Endothelial cell of umbilical vein (primary cell): ENCODE data around the gene PITPNM1. TPM values are rescaled to one million over a fixed set of nuclear protein-coding genes. Genes with fewer than 3 reads are reported as not detected.

Experiments
- BruUV-seq: library from RNA; stranded (reverse); fragments of 400-500 nt; replicated peaks from 2 replicates; lab custom pipeline; 2021; lab: Mats Ljungman, UMichigan
- CTCF ChIA-PET: fragments of 300-600, 350-600 bp; sonication (Branson Sonifier 250); formaldehyde crosslinking; loops from one replicate; lab custom pipeline; 2021; ENCODE audit warnings: antibody characterized with exemption, inconsistent platforms; lab: Charles Lee
- POLR2A ChIA-PET: fragments of 300-600, 350-600 bp; sonication (Branson Sonifier 250); formaldehyde crosslinking; loops from one replicate; lab custom pipeline; 2021; ENCODE audit warnings: antibody characterized with exemption, inconsistent platforms; lab: Charles Lee
- DNase-seq: peaks from one replicate; pipeline ENCODE4 v3.0.0-alpha.2; 2011; ENCODE audit warnings: low read depth, low spot score
- FAIRE-seq: peaks from 2 replicates; lab custom pipeline; 2011; peaks lifted over from hg19 to GRCh38; lab: Jason Lieb, UNC
- H2AFZ ChIP-seq: 2 replicates; pipeline ENCODE4 v1.6.0; 2012; ENCODE audit warnings: low read depth, low read length, control low read depth, inconsistent platforms
- H3K27ac ChIP-seq: 2 replicates; pipeline ENCODE4 v1.5.1; 2011; ENCODE audit warnings: low read depth, mild to moderate bottlenecking, control low read depth, low read length, moderate library complexity; ENCODE audit not compliant: insufficient read depth
- H3K27me3 ChIP-seq, 2 experiments: 2 replicates each; pipeline versions ENCODE4 v1.6.0 to v1.6.1; 2011; ENCODE audit warnings: low read length in 2 of 2, mixed read lengths in 1 of 2; ENCODE audit not compliant: control insufficient read depth in 2 of 2, insufficient read depth in 2 of 2
- H3K36me3 ChIP-seq, 2 experiments: 2 replicates in 1 of 2; 3 replicates in 1 of 2; pipeline ENCODE4 v1.5.1; 2011; ENCODE audit warnings: low read length in 2 of 2, mild to moderate bottlenecking in 1 of 2, moderate library complexity in 1 of 2; ENCODE audit not compliant: control insufficient read depth in 2 of 2, insufficient read depth in 2 of 2; ENCODE audit errors: extremely low read depth in 1 of 2
- H3K4me1 ChIP-seq: 3 replicates; pipeline ENCODE4 v1.5.1; 2011; ENCODE audit warnings: mild to moderate bottlenecking, low read length; ENCODE audit not compliant: control insufficient read depth, insufficient read depth; ENCODE audit errors: extremely low read depth
- H3K4me2 ChIP-seq: 2 replicates; pipeline ENCODE4 v1.6.1; 2011; ENCODE audit warnings: low read length, control low read depth, mixed read lengths; ENCODE audit not compliant: insufficient read depth
- H3K4me3 ChIP-seq, 3 experiments: fragments of 200-600 bp in 1 of 3; sonication (generic), shearing (Covaris generic) in 1 of 3; replicated peaks in 1 of 3; 2 replicates each; pipeline ENCODE4 v1.5.1; 2011 to 2016; ENCODE audit warnings: control low read depth in 3 of 3, low read length in 3 of 3, mild to moderate bottlenecking in 2 of 3, inconsistent platforms in 1 of 3, low read depth in 1 of 3, moderate library complexity in 1 of 3; ENCODE audit not compliant: insufficient read depth in 1 of 3
- H3K79me2 ChIP-seq: 2 replicates; pipeline ENCODE4 v1.6.0; 2012; ENCODE audit warnings: low read length, inconsistent platforms; ENCODE audit not compliant: control insufficient read depth, insufficient read depth
- H3K9ac ChIP-seq: replicated peaks from 2 replicates; pipeline ENCODE3; 2011; ENCODE audit warnings: low read length, control low read depth; ENCODE audit not compliant: insufficient read depth; ENCODE audit errors: extremely low read depth
- H3K9me1 ChIP-seq: replicated peaks from 3 replicates; pipeline ENCODE4 v1.6.0; 2011; ENCODE audit warnings: mild to moderate bottlenecking, low read length; ENCODE audit not compliant: control insufficient read depth, insufficient read depth; ENCODE audit errors: extremely low read depth
- H3K9me3 ChIP-seq: replicated peaks from 2 replicates; pipeline ENCODE4 v1.5.1; 2012; ENCODE audit warnings: low read length, inconsistent platforms; ENCODE audit not compliant: control insufficient read depth, insufficient read depth
- H4K20me1 ChIP-seq: replicated peaks from 2 replicates; pipeline ENCODE3; 2011; ENCODE audit warnings: mild to moderate bottlenecking, low read length; ENCODE audit not compliant: control insufficient read depth, insufficient read depth; ENCODE audit errors: extremely low read depth
- FOS ChIP-seq: IDR thresholded peaks from 2 replicates; pipeline ENCODE4 v1.6.1; 2011; ENCODE audit warnings: mild to moderate bottlenecking, low read length, moderate library complexity, borderline replicate concordance; ENCODE audit not compliant: insufficient read depth
- GATA2 ChIP-seq: IDR thresholded peaks from 2 replicates; pipeline ENCODE4 v1.7.0; 2011; ENCODE audit warnings: low read depth, mild to moderate bottlenecking, moderate library complexity, mixed read lengths, low read length; ENCODE audit not compliant: insufficient read length, insufficient read depth
- JUN ChIP-seq: IDR thresholded peaks from 2 replicates; pipeline ENCODE4 v1.6.1; 2011; ENCODE audit warnings: borderline replicate concordance, low read depth; ENCODE audit not compliant: insufficient read length, insufficient read depth
- MYC ChIP-seq: IDR thresholded peaks from one replicate; pipeline ENCODE4 v1.6.1; 2011; ENCODE audit warnings: mild to moderate bottlenecking, low read depth, low read length
- POLR2A ChIP-seq: IDR thresholded peaks from 2 replicates; pipeline ENCODE4 v1.6.1; 2012; ENCODE audit warnings: low read depth, mild to moderate bottlenecking, control low read depth, low read length
- POLR2AphosphoS5 ChIP-seq: IDR thresholded peaks from 2 replicates; pipeline ENCODE4 v1.6.1; 2012; ENCODE audit warnings: low read depth, mild to moderate bottlenecking, control low read depth, low read length, moderate library complexity; ENCODE audit not compliant: insufficient read depth
- dilution Hi-C: fragments of 300-500 bp; cut with MboI; formaldehyde crosslinking; loops from one replicate; pipeline ENCODE4 v1.15.0; 2019; ENCODE audit warnings: low sequenced_read_pairs; ENCODE audit not compliant: extremely low pct_ligation_motif_present
- intact Hi-C: fragments of 100-400 bp; cut with micrococcal nuclease; formaldehyde crosslinking; loops from one replicate; pipeline ENCODE4 v1.10.0; 2022
- polyA plus RNA-seq, 4 experiments: library from polyadenylated mRNA; depleted of rRNA in 3 of 4; stranded (reverse) in 3 of 4; unstranded in 1 of 4; fragments of >200 nt; gene quantifications; 2 replicates each; pipeline versions ENCODE4 v1.2.1 to v1.2.3, GENCODE V29; 2011 to 2012; ENCODE audit warnings: missing spikeins in 1 of 4
- total RNA-seq: library from RNA; stranded (reverse); gene quantifications from 2 replicates; pipeline ENCODE4 v1.2.3, GENCODE V29; 2021
- TF ChIP-seq, protein P1 (sequence below), 2 donors: IDR thresholded peaks; 1 replicate in 1 of 2; 2 replicates in 1 of 2; pipeline ENCODE4 v1.5.1; 2011; ENCODE audit warnings: low read length in 2 of 2, mild to moderate bottlenecking in 2 of 2, moderate library complexity in 2 of 2, control low read depth in 1 of 2, inconsistent platforms in 1 of 2, low read depth in 1 of 2; ENCODE audit not compliant: insufficient read depth in 1 of 2; ENCODE audit errors: extremely low read depth in 1 of 2

PITPNM1 gene
- total and polyA plus RNA-seq, 2 donors (not counting 3 experiments of a cell fraction or from before 2014, with no cell fraction given) = 16.5 to 26.4 TPM

DNA sequence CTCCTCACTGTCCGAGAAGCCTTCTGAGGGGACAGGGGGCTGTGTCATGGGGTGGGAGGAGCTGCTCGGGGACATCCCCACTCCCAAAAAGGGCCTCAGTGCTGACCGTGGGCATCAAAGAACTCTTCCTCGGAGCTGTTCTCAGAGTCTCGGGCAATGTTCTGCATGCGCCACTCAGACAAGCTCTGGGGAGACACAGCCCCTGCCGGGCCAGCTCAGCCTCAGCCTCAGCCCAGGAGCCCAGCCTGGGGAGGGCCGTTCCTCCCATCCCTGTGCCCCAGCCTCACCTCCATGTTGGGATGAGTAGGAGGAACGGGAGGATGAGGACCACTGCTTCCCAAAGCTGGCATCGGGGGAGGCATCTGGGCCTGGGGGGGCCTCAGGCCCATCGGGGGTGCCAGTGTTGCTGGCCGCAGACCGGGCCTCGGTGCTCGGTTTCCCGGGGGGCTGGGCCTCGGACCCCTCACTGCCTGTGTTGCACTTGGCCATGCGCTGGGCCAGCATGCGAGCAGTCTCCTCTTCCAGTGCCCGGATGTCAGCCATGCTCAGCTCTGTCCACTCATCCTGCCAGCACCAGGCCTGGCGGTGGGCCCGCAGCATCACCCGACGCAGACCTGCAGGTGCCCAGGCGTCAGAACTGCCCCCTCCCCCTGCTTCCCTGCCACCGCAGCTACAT lies 5.2 kb downstream of the PITPNM1 start:
- ChIA-PET POLR2A (no interaction called here), CTCF (no interaction called here)
- Histone ChIP-seq H3K27ac (no peak overlapping the region), H4K20me1 (no peaks in the 10 kb centered on the region), H3K4me1 (peaks cover 7% of the 10 kb centered on the region), H3K27me3 (no peaks in the 10 kb centered on the region), H3K4me3 (no peak overlapping the region), H3K4me2 (no peak overlapping the region), H3K79me2 (no peaks in the 10 kb centered on the region), H3K9me3 (no peaks in the 10 kb centered on the region), H2AFZ (no peak overlapping the region), H3K9ac (no peak overlapping the region), H3K36me3 (no peaks in the 10 kb centered on the region), H3K9me1 (no peaks in the 10 kb centered on the region)
- dilution Hi-C loops = no loop called here
- DNase-seq (no peak), FAIRE-seq (no peak)
- intact Hi-C loops = loop anchor here (10.0 kb wide), 1 partner anchor 235 kb away; the partner anchor contains the start of gene GRK2
- TF ChIP-seq JUN = no peak
- TF ChIP-seq, protein P1, sequence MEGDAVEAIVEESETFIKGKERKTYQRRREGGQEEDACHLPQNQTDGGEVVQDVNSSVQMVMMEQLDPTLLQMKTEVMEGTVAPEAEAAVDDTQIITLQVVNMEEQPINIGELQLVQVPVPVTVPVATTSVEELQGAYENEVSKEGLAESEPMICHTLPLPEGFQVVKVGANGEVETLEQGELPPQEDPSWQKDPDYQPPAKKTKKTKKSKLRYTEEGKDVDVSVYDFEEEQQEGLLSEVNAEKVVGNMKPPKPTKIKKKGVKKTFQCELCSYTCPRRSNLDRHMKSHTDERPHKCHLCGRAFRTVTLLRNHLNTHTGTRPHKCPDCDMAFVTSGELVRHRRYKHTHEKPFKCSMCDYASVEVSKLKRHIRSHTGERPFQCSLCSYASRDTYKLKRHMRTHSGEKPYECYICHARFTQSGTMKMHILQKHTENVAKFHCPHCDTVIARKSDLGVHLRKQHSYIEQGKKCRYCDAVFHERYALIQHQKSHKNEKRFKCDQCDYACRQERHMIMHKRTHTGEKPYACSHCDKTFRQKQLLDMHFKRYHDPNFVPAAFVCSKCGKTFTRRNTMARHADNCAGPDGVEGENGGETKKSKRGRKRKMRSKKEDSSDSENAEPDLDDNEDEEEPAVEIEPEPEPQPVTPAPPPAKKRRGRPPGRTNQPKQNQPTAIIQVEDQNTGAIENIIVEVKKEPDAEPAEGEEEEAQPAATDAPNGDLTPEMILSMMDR (IDR thresholded peaks at IDR 0.05; ENCODE audit: extremely low read depth in 1 of 2, insufficient read depth in 1 of 2, low read depth in 1 of 2, low read length in 2 of 2) = no peak
- no peak for TF ChIP-seq POLR2A
- no peak for TF ChIP-seq FOS
- TF ChIP-seq POLR2AphosphoS5 = no peak
- BruUV-seq = no TSS peak

DNA sequence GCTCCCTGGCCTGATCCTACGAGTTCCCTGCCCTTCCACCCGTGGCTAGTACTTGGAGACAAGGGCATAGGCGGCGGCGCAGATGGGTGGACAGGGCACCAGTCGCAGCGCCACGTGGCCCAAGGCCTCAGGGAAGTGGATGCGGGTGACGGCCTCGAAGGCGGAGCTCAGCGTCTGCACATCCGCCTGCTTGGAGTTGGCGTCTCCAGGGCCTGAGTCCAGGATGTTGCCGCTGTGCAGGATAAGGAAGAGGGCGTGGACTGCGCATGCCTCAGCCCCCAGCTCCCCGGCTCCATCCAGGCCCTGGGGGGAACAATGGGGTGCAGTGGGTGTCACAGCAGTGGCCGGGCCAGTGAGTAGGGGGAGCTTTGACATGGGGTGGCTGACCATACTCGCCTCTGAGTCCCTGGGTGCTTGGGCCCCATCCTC lies 6.6 kb downstream of the PITPNM1 start:
- no peak for FAIRE-seq
- no peaks in the 10 kb centered on the region for H3K9me1 ChIP-seq
- POLR2A ChIA-PET = no interaction called here
- no peaks in the 10 kb centered on the region for H3K4me1 ChIP-seq
- H2AFZ ChIP-seq = no peak overlapping the region
- intact Hi-C loops (no loop called here), dilution Hi-C loops (no loop called here)
- no peak overlapping the region for H3K4me3 ChIP-seq
- H3K9me3 ChIP-seq = no peaks in the 10 kb centered on the region
- no peak overlapping the region for H3K4me2 ChIP-seq
- H3K27ac ChIP-seq = no peak overlapping the region
- CTCF ChIA-PET = no interaction called here
- no peak for TF ChIP-seq FOS
- no peak for TF ChIP-seq MYC
- TF ChIP-seq POLR2A = no peak
- TF ChIP-seq GATA2 = no peak
- no peak for TF ChIP-seq POLR2AphosphoS5
- H3K9ac ChIP-seq = no peak overlapping the region
- H4K20me1 ChIP-seq = no peaks in the 10 kb centered on the region
- no peaks in the 10 kb centered on the region for H3K36me3 ChIP-seq
- H3K27me3 ChIP-seq = no peaks in the 10 kb centered on the region
- no TSS peak for BruUV-seq
- no peaks in the 10 kb centered on the region for H3K79me2 ChIP-seq
- DNase-seq = no peak
